ENCODE measurements around the gene DRGX.

DNA sequence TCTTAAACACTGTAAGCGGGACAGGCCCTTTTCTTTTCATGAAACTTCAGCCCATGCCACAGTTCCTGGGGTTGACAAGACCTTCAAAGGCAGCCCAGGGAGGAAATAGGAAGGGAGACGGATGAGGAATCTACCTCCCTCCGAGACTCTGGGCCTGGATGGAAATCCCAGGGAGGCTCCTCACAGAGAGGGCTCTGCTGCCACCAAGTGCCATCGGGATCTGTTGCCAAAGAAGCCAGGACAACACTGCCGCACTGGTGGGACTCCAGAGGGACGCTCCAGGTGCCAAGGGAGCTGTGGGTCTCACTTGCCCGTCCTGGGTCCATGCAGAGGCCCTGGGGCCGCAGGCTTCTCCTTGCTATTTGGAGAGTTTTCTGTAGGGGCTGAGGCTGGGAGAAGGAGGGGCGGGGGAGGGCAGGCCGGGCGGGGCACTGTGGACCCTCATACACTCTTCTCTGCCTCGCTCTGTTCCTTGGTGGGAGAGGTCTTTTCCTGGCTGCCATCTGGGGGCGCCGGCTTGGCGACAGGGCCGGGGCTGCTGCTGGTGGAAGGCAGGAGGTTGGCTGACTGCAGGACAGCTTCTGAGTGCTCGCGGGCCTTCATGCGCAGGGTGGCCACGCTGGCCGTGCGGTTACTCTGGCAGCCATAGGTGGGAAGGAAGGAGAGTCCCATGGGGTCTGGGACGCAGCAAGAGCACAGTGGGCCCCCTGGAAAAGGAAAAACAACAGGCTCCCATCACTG lies 30.0 kb downstream of the DRGX start:
- TF ChIP-seq, protein P1, sequence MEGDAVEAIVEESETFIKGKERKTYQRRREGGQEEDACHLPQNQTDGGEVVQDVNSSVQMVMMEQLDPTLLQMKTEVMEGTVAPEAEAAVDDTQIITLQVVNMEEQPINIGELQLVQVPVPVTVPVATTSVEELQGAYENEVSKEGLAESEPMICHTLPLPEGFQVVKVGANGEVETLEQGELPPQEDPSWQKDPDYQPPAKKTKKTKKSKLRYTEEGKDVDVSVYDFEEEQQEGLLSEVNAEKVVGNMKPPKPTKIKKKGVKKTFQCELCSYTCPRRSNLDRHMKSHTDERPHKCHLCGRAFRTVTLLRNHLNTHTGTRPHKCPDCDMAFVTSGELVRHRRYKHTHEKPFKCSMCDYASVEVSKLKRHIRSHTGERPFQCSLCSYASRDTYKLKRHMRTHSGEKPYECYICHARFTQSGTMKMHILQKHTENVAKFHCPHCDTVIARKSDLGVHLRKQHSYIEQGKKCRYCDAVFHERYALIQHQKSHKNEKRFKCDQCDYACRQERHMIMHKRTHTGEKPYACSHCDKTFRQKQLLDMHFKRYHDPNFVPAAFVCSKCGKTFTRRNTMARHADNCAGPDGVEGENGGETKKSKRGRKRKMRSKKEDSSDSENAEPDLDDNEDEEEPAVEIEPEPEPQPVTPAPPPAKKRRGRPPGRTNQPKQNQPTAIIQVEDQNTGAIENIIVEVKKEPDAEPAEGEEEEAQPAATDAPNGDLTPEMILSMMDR (IDR thresholded peaks at IDR 0.05): no peak
- no peak for TF ChIP-seq POLR2A (IDR thresholded peaks at IDR 0.05)

All from uterus (tissue), 2 donors.